ENCODE data around the gene OOSP1. TPM values are rescaled to one million over a fixed set of nuclear protein-coding genes. Genes with fewer than 3 reads are reported as not detected.
"Not testable (repeated sequence)": the region's sequence is repeated elsewhere in the genome, so short reads cannot be mapped to it uniquely, and the experiment has no call there.

OOSP1 gene
- polyA plus RNA-seq, 3 donors from 2014 or later: not detected

GRCh38 chr11:59968395-59968783 lies 30.2 kb downstream of the OOSP1 start:
- Mint-ChIP-seq H3K27ac (no peak overlapping the region), H3K9me3 (no peaks in the 10 kb centered on the region), H3K4me1 (no peaks in the 10 kb centered on the region)

GRCh38 chr11:59973097-59973496 lies 34.9 kb downstream of the OOSP1 start:
- no peak overlapping the region for H3K4me3 Mint-ChIP-seq
- peaks cover 0 to 2% (median 0%) of the 10 kb centered on the region in 6 donors for H3K9me3 Mint-ChIP-seq
- no peak for DNase-seq
- no peaks in the 10 kb centered on the region for H3K36me3 Mint-ChIP-seq
- H3K27me3 Mint-ChIP-seq (ENCODE audit: low read depth in 3 of 3): no peaks in the 10 kb centered on the region
- H3K27ac Mint-ChIP-seq: no peak overlapping the region
- H3K4me1 Mint-ChIP-seq: no peaks in the 10 kb centered on the region

More at GRCh38 chr11:59968395-59968783, 30.2 kb downstream of the OOSP1 start:
- H3K36me3 Mint-ChIP-seq: no peaks in the 10 kb centered on the region
- no peak overlapping the region for H3K4me3 Mint-ChIP-seq
- no peak for DNase-seq
- H3K27me3 Mint-ChIP-seq (ENCODE audit: low read depth in 3 of 3): peaks cover 0 to 5% (median 0%) of the 10 kb centered on the region in 3 donors

GRCh38 chr11:59981106-59981770 lies 43.0 kb downstream of the OOSP1 start:
- no peaks in the 10 kb centered on the region for H3K36me3 Mint-ChIP-seq
- no peak for DNase-seq
- H3K4me1 Mint-ChIP-seq: no peaks in the 10 kb centered on the region
- no peaks in the 10 kb centered on the region for H3K27me3 Mint-ChIP-seq (ENCODE audit: low read depth in 3 of 3)
- peaks cover 0 to 3% (median 0%) of the 10 kb centered on the region in 6 donors for H3K9me3 Mint-ChIP-seq
- H3K27ac Mint-ChIP-seq: no peak overlapping the region
- no peak overlapping the region for H3K4me3 Mint-ChIP-seq

DNA sequence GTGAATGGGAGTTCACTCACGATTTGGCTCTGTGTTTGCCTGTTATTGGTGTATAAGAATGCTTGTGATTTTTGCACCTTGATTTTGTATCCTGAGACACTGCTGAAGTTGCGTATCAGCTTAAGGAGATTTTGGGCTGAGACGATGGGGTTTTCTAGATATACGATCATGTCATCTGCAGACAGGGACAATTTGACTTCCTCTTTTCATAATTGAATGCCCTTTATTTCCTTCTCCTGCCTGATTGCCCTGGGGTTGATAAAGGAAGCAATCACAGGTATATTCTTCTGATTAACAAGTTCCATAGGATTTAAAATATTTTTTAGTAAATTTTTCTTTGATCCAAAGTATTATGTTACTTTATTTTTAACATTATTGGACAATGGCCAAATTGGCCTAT lies 43.8 kb downstream of the OOSP1 start:
- H3K36me3 Mint-ChIP-seq; H3K9me3 Mint-ChIP-seq; H3K4me1 Mint-ChIP-seq; H3K27ac Mint-ChIP-seq; H3K27me3 Mint-ChIP-seq (ENCODE audit: low read depth in 3 of 3); DNase-seq; H3K4me3 Mint-ChIP-seq: not testable (repeated sequence)

DNA sequence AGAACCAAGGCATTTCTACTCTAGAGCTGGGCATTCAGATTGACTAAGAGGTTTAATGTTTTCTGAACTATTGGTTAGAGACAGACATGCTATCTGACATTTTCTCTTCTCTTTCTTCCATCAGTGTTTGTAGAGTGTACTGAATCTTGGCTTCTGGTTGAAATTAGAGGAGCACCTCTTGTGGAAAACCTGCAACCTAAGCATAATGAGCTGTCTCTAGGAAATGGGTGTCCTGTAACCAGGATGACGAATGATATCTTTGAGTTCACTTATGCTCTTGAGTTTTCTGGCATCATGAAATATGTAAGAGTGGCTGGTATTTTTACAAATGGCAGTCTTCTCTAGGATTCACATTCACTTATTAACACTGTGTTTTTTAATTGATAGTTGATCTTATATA lies 45.0 kb downstream of the OOSP1 start:
- no peaks in the 10 kb centered on the region for H3K4me1 Mint-ChIP-seq

GRCh38 chr11:59984368-59984767 lies 46.1 kb downstream of the OOSP1 start:
- Mint-ChIP-seq H3K9me3 (peaks cover 0 to 4% (median 0%) of the 10 kb centered on the region in 6 donors), H3K27ac (no peak overlapping the region), H3K4me3 (no peak overlapping the region), H3K36me3 (no peaks in the 10 kb centered on the region), H3K4me1 (no peaks in the 10 kb centered on the region), H3K27me3 (ENCODE audit: low read depth in 3 of 3) (no peaks in the 10 kb centered on the region)
- no peak for DNase-seq

More for the DNA sequence above, 45.0 kb downstream of the OOSP1 start:
- Mint-ChIP-seq H3K27ac (no peak overlapping the region), H3K9me3 (peaks cover 0 to 3% (median 0%) of the 10 kb centered on the region in 6 donors), H3K4me3 (no peak overlapping the region), H3K27me3 (ENCODE audit: low read depth in 3 of 3) (no peaks in the 10 kb centered on the region), H3K36me3 (no peaks in the 10 kb centered on the region)
- no peak for DNase-seq

DNA sequence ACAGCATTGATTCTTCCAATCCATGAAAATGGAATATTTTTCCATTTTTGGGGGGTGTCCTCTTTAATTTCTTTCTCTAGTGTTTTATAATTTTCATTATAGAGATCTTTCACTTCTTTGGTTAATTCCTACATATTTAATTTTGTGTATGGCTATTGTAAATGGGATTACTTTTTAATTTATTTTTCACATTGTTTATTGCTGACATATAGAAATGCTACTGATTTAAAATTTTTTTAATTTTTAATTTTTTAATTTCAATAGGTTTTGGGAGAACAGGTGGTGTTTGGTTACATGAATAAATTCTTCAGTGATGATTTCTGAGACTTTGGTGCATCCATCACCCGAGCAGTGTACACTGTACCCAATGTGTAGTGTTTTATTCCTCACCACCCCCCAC lies 52.2 kb downstream of the OOSP1 start:
- Mint-ChIP-seq H3K27ac (no peak overlapping the region), H3K36me3 (peaks cover 0 to 3% (median 0%) of the 10 kb centered on the region in 3 donors), H3K4me1 (no peaks in the 10 kb centered on the region), H3K4me3 (no peak overlapping the region), H3K27me3 (ENCODE audit: low read depth in 3 of 3) (peaks cover 4 to 8% (median 6%) of the 10 kb centered on the region in 3 donors), H3K9me3 (peaks cover 0 to 23% (median 6%) of the 10 kb centered on the region in 6 donors)
- no peak for DNase-seq

- Mint-ChIP-seq H3K4me1 (no peaks in the 10 kb centered on the region), H3K27ac (no peak overlapping the region), H3K9me3 (peaks cover 0 to 23% (median 6%) of the 10 kb centered on the region in 6 donors), H3K4me3 (no peak overlapping the region), H3K27me3 (ENCODE audit: low read depth in 3 of 3) (peaks cover 4 to 8% (median 6%) of the 10 kb centered on the region in 3 donors), H3K36me3 (peaks cover 0 to 3% (median 0%) of the 10 kb centered on the region in 3 donors)
- DNase-seq: no peak
Measured at GRCh38 chr11:59992425-59992824, 54.2 kb downstream of the OOSP1 start.

GRCh38 chr11:59997800-59998199 lies 59.6 kb downstream of the OOSP1 start:
- H3K9me3 Mint-ChIP-seq: peaks cover 0 to 4% (median 0%) of the 10 kb centered on the region in 6 donors
- no peaks in the 10 kb centered on the region for H3K4me1 Mint-ChIP-seq
- H3K27me3 Mint-ChIP-seq (ENCODE audit: low read depth in 3 of 3): peaks cover 4 to 9% (median 5%) of the 10 kb centered on the region in 3 donors
- H3K36me3 Mint-ChIP-seq: no peaks in the 10 kb centered on the region
- DNase-seq: no peak
- no peak overlapping the region for H3K27ac Mint-ChIP-seq
- no peak overlapping the region for H3K4me3 Mint-ChIP-seq

- no peaks in the 10 kb centered on the region for H3K4me1 Mint-ChIP-seq
- no peak overlapping the region for H3K27ac Mint-ChIP-seq
- no peak for DNase-seq
- no peaks in the 10 kb centered on the region for H3K36me3 Mint-ChIP-seq
- H3K4me3 Mint-ChIP-seq: no peak overlapping the region
- peaks cover 0 to 2% (median 0%) of the 10 kb centered on the region in 6 donors for H3K9me3 Mint-ChIP-seq
- H3K27me3 Mint-ChIP-seq (ENCODE audit: low read depth in 3 of 3): peaks cover 3 to 5% (median 4%) of the 10 kb centered on the region in 3 donors
Measured at GRCh38 chr11:59999691-60000090, 61.5 kb downstream of the OOSP1 start.

DNA sequence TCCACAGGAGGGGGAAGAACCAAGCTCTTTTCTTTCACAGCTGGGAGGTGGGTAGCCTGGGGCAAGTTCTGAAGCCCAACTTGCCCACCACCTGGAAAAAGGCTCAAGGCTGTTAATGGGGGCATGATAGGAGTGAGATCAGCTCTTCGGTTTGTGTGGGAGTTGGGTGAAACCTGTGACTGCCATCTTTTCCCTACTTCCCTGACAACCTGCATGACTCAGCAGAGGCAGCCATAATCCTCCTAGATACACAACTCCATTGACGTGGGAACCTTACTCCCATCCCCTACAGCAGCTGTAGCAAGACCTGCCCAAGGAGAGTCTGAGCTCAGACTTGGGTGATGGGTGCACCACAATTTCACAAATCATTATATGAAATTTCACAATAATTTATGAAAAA lies 65.5 kb downstream of the OOSP1 start:
- no peak for DNase-seq
- H3K27me3 Mint-ChIP-seq (ENCODE audit: low read depth in 3 of 3): peaks cover 3 to 9% (median 3%) of the 10 kb centered on the region in 3 donors
- no peak overlapping the region for H3K4me3 Mint-ChIP-seq
- H3K27ac Mint-ChIP-seq: no peak overlapping the region
- peaks cover 0 to 2% (median 0%) of the 10 kb centered on the region in 6 donors for H3K9me3 Mint-ChIP-seq
- no peaks in the 10 kb centered on the region for H3K36me3 Mint-ChIP-seq
- H3K4me1 Mint-ChIP-seq: no peaks in the 10 kb centered on the region

- no peaks in the 10 kb centered on the region for H3K4me1 Mint-ChIP-seq
- DNase-seq: no peak
- H3K36me3 Mint-ChIP-seq: no peaks in the 10 kb centered on the region
- H3K27me3 Mint-ChIP-seq (ENCODE audit: low read depth in 3 of 3): peaks cover 0 to 8% (median 3%) of the 10 kb centered on the region in 3 donors
- H3K27ac Mint-ChIP-seq: no peak overlapping the region
- peaks cover 0 to 2% (median 0%) of the 10 kb centered on the region in 6 donors for H3K9me3 Mint-ChIP-seq
- no peak overlapping the region for H3K4me3 Mint-ChIP-seq
Measured at GRCh38 chr11:60005360-60005759, 67.1 kb downstream of the OOSP1 start.

Data from immature natural killer cell (primary cell).